H54 (cell line): ENCODE results near the gene CCNO.

ENCODE experiments used
- DNase-seq: peaks from one replicate; pipeline ENCODE4 v3.0.0; 2011; ENCODE audit warnings: low spot score, mixed read lengths; ENCODE audit not compliant: insufficient read length
- FAIRE-seq: peaks from 3 replicates; lab custom pipeline; 2011; peaks lifted over from hg19 to GRCh38; lab: Jason Lieb, UNC
- POLR2A ChIP-seq: IDR thresholded peaks from 2 replicates; pipeline ENCODE4 v1.6.1; 2011; ENCODE audit warnings: low read depth, mild to moderate bottlenecking, low read length

CCNO gene

GRCh38 chr5:55205001-55205400, 28.4 kb downstream of the CCNO start:
- TF ChIP-seq POLR2A, result no peak
- FAIRE-seq (no peak), DNase-seq (no peak)

GRCh38 chr5:55191165-55191564, 42.2 kb downstream of the CCNO start:
- no peak for DNase-seq
- no peak for TF ChIP-seq POLR2A
- FAIRE-seq, result no peak

GRCh38 chr5:55188656-55189540, 44.5 kb downstream of the CCNO start:
- FAIRE-seq (no peak), DNase-seq (no peak)
- no peak for TF ChIP-seq POLR2A

GRCh38 chr5:55187370-55187769, 46.0 kb downstream of the CCNO start:
- TF ChIP-seq POLR2A, result no peak
- peak; percentile 65 for FAIRE-seq
- no peak for DNase-seq
